DND-41 (cell line): Measurements from ENCODE around the gene PTBP1.

Experiments used
- CTCF ChIP-seq: IDR thresholded peaks from 2 replicates; pipeline ENCODE4 v1.5.1; 2012; ENCODE audit warnings: borderline replicate concordance, low read length, moderate library complexity, mild to moderate bottlenecking; ENCODE audit not compliant: poor library complexity, severe bottlenecking; ENCODE audit errors: extremely low read depth
- EZH2 ChIP-seq: IDR thresholded peaks from 3 replicates; pipeline ENCODE4 v1.6.1; 2012; ENCODE audit warnings: borderline replicate concordance, low read depth, mild to moderate bottlenecking, moderate library complexity, low read length, inconsistent platforms; ENCODE audit not compliant: severe bottlenecking

GRCh38 chr19:778910-779653, 18.2 kb upstream of the PTBP1 start:
- TF ChIP-seq CTCF: no peak
- no peak for TF ChIP-seq EZH2
